Breast epithelium (tissue), 4 donors: ENCODE measurements around the gene DCHS2. TPM values are rescaled to one million over a fixed set of nuclear protein-coding genes. Genes with fewer than 3 reads are reported as not detected.

Experiments used
- DNase-seq, 2 donors: peaks; one replicate each; pipeline ENCODE4 v3.0.0-alpha.2; 2019; ENCODE audit warnings: low spot score in 2 of 2
- H3K27ac ChIP-seq, 2 donors: fragments of 200-600 bp; sonication (generic) in 1 of 2; one replicate each; pipeline ENCODE4 v1.5.1; 2016 to 2019; ENCODE audit warnings: mild to moderate bottlenecking in 1 of 2
- H3K27me3 ChIP-seq, 2 donors: fragments of 200-600 bp; sonication (generic) in 1 of 2; one replicate each; pipeline versions ENCODE4 v1.5.1 to v1.6.0; 2017 to 2019; ENCODE audit warnings: control low read depth in 1 of 2, mild to moderate bottlenecking in 1 of 2
- H3K36me3 ChIP-seq: fragments of 200-600 bp; one replicate; pipeline ENCODE4 v1.5.1; 2019
- H3K4me1 ChIP-seq, 2 donors: fragments of 200-600 bp; sonication (generic); one replicate each; pipeline ENCODE4 v1.5.1; 2016 to 2019; ENCODE audit warnings: control low read depth in 1 of 2
- H3K4me3 ChIP-seq, 3 donors: fragments of 200-600 bp; sonication (generic); 1 replicate in 2 of 3; 2 replicates in 1 of 3; pipeline ENCODE4 v1.5.1; 2016 to 2019; ENCODE audit warnings: mild to moderate bottlenecking in 3 of 3, moderate library complexity in 2 of 3
- H3K9me3 ChIP-seq, 2 donors: fragments of 200-600 bp; sonication (generic) in 1 of 2; one replicate each; pipeline ENCODE4 v1.5.1; 2016 to 2019; ENCODE audit warnings: control low read depth in 1 of 2
- CTCF ChIP-seq, 3 donors: fragments of 450-650 bp; IDR thresholded peaks; one replicate each; pipeline ENCODE4 v1.5.1; 2016 to 2017; ENCODE audit warnings: antibody characterized with exemption in 3 of 3, mild to moderate bottlenecking in 3 of 3, moderate library complexity in 3 of 3
- POLR2A ChIP-seq: fragments of 450-650 bp; IDR thresholded peaks from one replicate; pipeline ENCODE4 v1.6.1; 2016; ENCODE audit warnings: antibody characterized with exemption, mild to moderate bottlenecking, moderate library complexity
- POLR2AphosphoS5 ChIP-seq, 3 donors: sonication (generic); formaldehyde crosslinking; IDR thresholded peaks; one replicate each; pipeline ENCODE4 v1.6.1; 2017; ENCODE audit warnings: antibody characterized with exemption in 3 of 3
- intact Hi-C: fragments of 100-400 bp; cut with DNase I; formaldehyde crosslinking; loops from one replicate; pipeline ENCODE4 v1.15.1; 2023; ENCODE audit warnings: low total_unique reads
- total RNA-seq, 3 donors: library from RNA; depleted of rRNA; stranded (reverse); fragments of >200 nt; gene quantifications; one replicate each; pipeline ENCODE4 v1.1.0, GENCODE V29; 2016

The DCHS2 gene
- total RNA-seq, 3 donors from 2014 or later, result 2.8 to 5.2 TPM; not detected in 1

GRCh38 chr4:154503598-154503997, 12.0 kb upstream of the DCHS2 start:
- no peak overlapping the region for H3K27ac ChIP-seq
- H3K9me3 ChIP-seq, result no peaks in the 10 kb centered on the region
- H3K36me3 ChIP-seq, result no peaks in the 10 kb centered on the region
- no peaks in the 10 kb centered on the region for H3K4me1 ChIP-seq
- no peaks in the 10 kb centered on the region for H3K27me3 ChIP-seq
- TF ChIP-seq POLR2AphosphoS5 (IDR thresholded peaks at IDR 0.05), result no peak
- peak in 2 of 3 donors; percentile 22 to 31 for TF ChIP-seq CTCF (IDR thresholded peaks at IDR 0.05)
- no peak for DNase-seq
- no peak overlapping the region for H3K4me3 ChIP-seq
- intact Hi-C loops, result no loop called here

GRCh38 chr4:154502111-154502510, 10.5 kb upstream of the DCHS2 start:
- Histone ChIP-seq H3K36me3 (no peaks in the 10 kb centered on the region), H3K4me3 (no peak overlapping the region), H3K4me1 (no peaks in the 10 kb centered on the region), H3K27me3 (no peaks in the 10 kb centered on the region), H3K27ac (no peak overlapping the region), H3K9me3 (no peaks in the 10 kb centered on the region)
- TF ChIP-seq POLR2A, result no peak
- TF ChIP-seq CTCF (IDR thresholded peaks at IDR 0.05), result no peak
- TF ChIP-seq POLR2AphosphoS5 (IDR thresholded peaks at IDR 0.05), result no peak
- intact Hi-C loops, result no loop called here
- no peak for DNase-seq

GRCh38 chr4:154497889-154498288, 6.3 kb upstream of the DCHS2 start:
- no peaks in the 10 kb centered on the region for H3K4me1 ChIP-seq
- TF ChIP-seq POLR2A (no peak), POLR2AphosphoS5 (IDR thresholded peaks at IDR 0.05) (no peak), CTCF (IDR thresholded peaks at IDR 0.05) (no peak)
- intact Hi-C loops, result no loop called here
- H3K9me3 ChIP-seq, result no peaks in the 10 kb centered on the region
- no peak overlapping the region for H3K4me3 ChIP-seq
- peak in 1 of 2 donors; percentile 26 for DNase-seq
- H3K27me3 ChIP-seq, result peaks cover 0 to 4% of the 10 kb centered on the region in 2 donors
- H3K27ac ChIP-seq, result peak overlapping the region; percentile 33 to 59
- no peaks in the 10 kb centered on the region for H3K36me3 ChIP-seq

GRCh38 chr4:154495867-154496266, 4.3 kb upstream of the DCHS2 start:
- H3K27ac ChIP-seq, result no peak overlapping the region
- H3K4me1 ChIP-seq, result peaks cover 3 to 5% of the 10 kb centered on the region in 2 donors
- no peak overlapping the region for H3K4me3 ChIP-seq
- TF ChIP-seq POLR2AphosphoS5 (IDR thresholded peaks at IDR 0.05) (no peak), POLR2A (no peak), CTCF (IDR thresholded peaks at IDR 0.05) (no peak)
- H3K9me3 ChIP-seq, result no peaks in the 10 kb centered on the region
- H3K27me3 ChIP-seq, result peaks cover 0 to 8% of the 10 kb centered on the region in 2 donors
- DNase-seq, result no peak
- intact Hi-C loops, result no loop called here
- H3K36me3 ChIP-seq, result no peaks in the 10 kb centered on the region

- peaks cover 5 to 8% of the 10 kb centered on the region in 2 donors for H3K4me1 ChIP-seq
- intact Hi-C loops, result no loop called here
- no peaks in the 10 kb centered on the region for H3K36me3 ChIP-seq
- peak overlapping the region in 1 of 2 donors; percentile 25 for H3K27ac ChIP-seq
- peaks cover 0 to 26% of the 10 kb centered on the region in 2 donors for H3K27me3 ChIP-seq
- no peak for DNase-seq
- H3K9me3 ChIP-seq, result peaks cover 0 to 5% of the 10 kb centered on the region in 2 donors
- no peak for TF ChIP-seq CTCF (IDR thresholded peaks at IDR 0.05)
- no peak for TF ChIP-seq POLR2AphosphoS5 (IDR thresholded peaks at IDR 0.05)
- no peak for TF ChIP-seq POLR2A
- H3K4me3 ChIP-seq, result peak overlapping the region in 2 of 3 donors; percentile 52 to 73
Measured at GRCh38 chr4:154492288-154492687, 689 bp upstream of the DCHS2 start.
